Calu3 (cell line): ENCODE results near the gene SH3BP4. TPM values are rescaled to one million over a fixed set of nuclear protein-coding genes. Genes with fewer than 3 reads are reported as not detected.
A peak's percentile ranks its signal among the peaks of the same experiment; 100 is the strongest.
"Not testable (repeated sequence)": the region's sequence is repeated elsewhere in the genome, so short reads cannot be mapped to it uniquely, and the experiment has no call there.

Experiments used
- BruUV-seq: library from RNA; stranded (reverse); fragments of 400-500 nt; replicated peaks from 2 replicates; lab custom pipeline; 2021; lab: Mats Ljungman, UMichigan
- CTCF ChIA-PET: fragments of 300-600 bp; sonication (Branson Sonifier 250); formaldehyde crosslinking; loops from one replicate; lab custom pipeline; 2022; ENCODE audit warnings: antibody characterized with exemption; lab: Charles Lee
- DNase-seq: peaks from one replicate; pipeline ENCODE4 v3.0.0; 2022
- H3K27ac Mint-ChIP-seq: one replicate; pipeline ENCODE4 v1.8.0; 2022; ENCODE audit warnings: mixed read lengths; ENCODE audit not compliant: unreplicated experiment
- H3K27me3 Mint-ChIP-seq: one replicate; pipeline ENCODE4 v1.8.0; 2022; ENCODE audit warnings: mixed read lengths; ENCODE audit not compliant: unreplicated experiment
- H3K36me3 Mint-ChIP-seq: one replicate; pipeline ENCODE4 v1.8.0; 2022; ENCODE audit warnings: mild to moderate bottlenecking, moderate library complexity, mixed read lengths; ENCODE audit not compliant: insufficient read depth, unreplicated experiment
- H3K4me1 Mint-ChIP-seq: one replicate; pipeline ENCODE4 v1.8.0; 2022; ENCODE audit warnings: mild to moderate bottlenecking, low read depth, mixed read lengths; ENCODE audit not compliant: unreplicated experiment
- H3K4me3 Mint-ChIP-seq: one replicate; pipeline ENCODE4 v1.8.0; 2022; ENCODE audit warnings: mild to moderate bottlenecking, low read depth, moderate library complexity, mixed read lengths; ENCODE audit not compliant: unreplicated experiment
- H3K9me3 Mint-ChIP-seq: one replicate; pipeline ENCODE4 v1.8.0; 2022; ENCODE audit warnings: low read depth, mixed read lengths; ENCODE audit not compliant: unreplicated experiment
- intact Hi-C: fragments of 100-400 bp; cut with micrococcal nuclease; formaldehyde crosslinking; loops from one replicate; pipeline ENCODE4 v1.10.0; 2022; ENCODE audit not compliant: unreplicated experiment
- total RNA-seq: library from RNA; stranded (reverse); gene quantifications from 2 replicates; pipeline ENCODE4 v1.2.3, GENCODE V29; 2022
- TF ChIP-seq, protein P1 (sequence below): fragments of 200-600 bp; IDR thresholded peaks from one replicate; pipeline ENCODE4 v1.8.0; 2022; ENCODE audit warnings: antibody characterized with exemption; ENCODE audit not compliant: unreplicated experiment

SH3BP4 gene
- total RNA-seq, 1 experiment from 2014 or later: 36.9 TPM

DNA sequence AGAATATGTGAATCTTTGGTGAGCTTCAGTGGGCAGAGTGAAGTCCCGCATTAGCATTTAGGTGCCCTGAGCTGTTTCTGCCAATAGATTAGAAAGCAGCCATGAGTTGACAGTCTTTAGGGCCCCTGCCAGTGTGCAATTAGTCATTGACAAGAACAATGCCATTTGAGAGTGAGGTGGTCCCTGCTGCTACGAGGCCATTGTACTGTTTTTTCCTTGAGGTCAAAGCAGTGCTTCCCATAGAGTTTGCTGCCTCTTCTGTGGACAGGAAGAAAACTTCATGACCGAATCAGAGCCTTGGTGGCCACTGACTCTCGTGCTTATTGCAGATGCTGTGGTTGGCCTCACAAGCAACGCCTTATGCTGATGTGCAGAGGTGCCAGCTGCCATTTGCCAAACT is 102.7 kb downstream of the SH3BP4 start:
- Mint-ChIP-seq H3K27ac (no peak overlapping the region), H3K4me1 (peaks cover 34% of the 10 kb centered on the region), H3K27me3 (peaks cover 8% of the 10 kb centered on the region), H3K36me3 (peaks cover 20% of the 10 kb centered on the region), H3K9me3 (no peaks in the 10 kb centered on the region), H3K4me3 (no peak overlapping the region)
- CTCF ChIA-PET: no interaction called here
- TF ChIP-seq, protein P1, sequence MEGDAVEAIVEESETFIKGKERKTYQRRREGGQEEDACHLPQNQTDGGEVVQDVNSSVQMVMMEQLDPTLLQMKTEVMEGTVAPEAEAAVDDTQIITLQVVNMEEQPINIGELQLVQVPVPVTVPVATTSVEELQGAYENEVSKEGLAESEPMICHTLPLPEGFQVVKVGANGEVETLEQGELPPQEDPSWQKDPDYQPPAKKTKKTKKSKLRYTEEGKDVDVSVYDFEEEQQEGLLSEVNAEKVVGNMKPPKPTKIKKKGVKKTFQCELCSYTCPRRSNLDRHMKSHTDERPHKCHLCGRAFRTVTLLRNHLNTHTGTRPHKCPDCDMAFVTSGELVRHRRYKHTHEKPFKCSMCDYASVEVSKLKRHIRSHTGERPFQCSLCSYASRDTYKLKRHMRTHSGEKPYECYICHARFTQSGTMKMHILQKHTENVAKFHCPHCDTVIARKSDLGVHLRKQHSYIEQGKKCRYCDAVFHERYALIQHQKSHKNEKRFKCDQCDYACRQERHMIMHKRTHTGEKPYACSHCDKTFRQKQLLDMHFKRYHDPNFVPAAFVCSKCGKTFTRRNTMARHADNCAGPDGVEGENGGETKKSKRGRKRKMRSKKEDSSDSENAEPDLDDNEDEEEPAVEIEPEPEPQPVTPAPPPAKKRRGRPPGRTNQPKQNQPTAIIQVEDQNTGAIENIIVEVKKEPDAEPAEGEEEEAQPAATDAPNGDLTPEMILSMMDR: no peak
- no TSS peak for BruUV-seq
- intact Hi-C loops: loop anchor here (5.0 kb wide), 2 partner anchors 77 to 172 kb away; no protein-coding TSS in a partner anchor
- DNase-seq: no peak

DNA sequence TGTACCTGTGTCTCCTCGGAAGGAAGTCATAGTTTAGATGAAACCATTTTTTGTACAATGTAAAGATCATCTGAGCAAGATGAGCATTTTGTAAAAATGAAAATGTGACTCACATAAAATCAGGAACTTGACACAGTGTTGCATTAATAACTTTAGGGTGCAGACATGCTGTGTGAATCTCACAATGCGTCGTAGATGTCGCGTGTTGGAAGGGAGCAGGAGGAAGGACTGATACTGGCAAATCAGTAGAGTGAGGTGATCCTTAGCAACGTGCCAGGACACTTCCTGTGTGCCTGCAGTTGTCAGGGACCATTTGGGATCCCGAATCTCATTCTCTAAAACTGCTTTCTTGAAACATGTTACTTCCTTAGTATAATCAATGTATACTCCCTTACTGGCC is 103.1 kb downstream of the SH3BP4 start:
- H3K4me1 Mint-ChIP-seq: peaks cover 34% of the 10 kb centered on the region
- H3K9me3 Mint-ChIP-seq: no peaks in the 10 kb centered on the region
- H3K4me3 Mint-ChIP-seq: no peak overlapping the region
- peaks cover 19% of the 10 kb centered on the region for H3K36me3 Mint-ChIP-seq
- peaks cover 8% of the 10 kb centered on the region for H3K27me3 Mint-ChIP-seq
- BruUV-seq: TSS peak; percentile 23
- TF ChIP-seq, protein P1: no peak
- intact Hi-C loops: loop anchor here (5.0 kb wide), 2 partner anchors 78 to 173 kb away; no protein-coding TSS in a partner anchor
- CTCF ChIA-PET: no interaction called here
- DNase-seq: no peak
- no peak overlapping the region for H3K27ac Mint-ChIP-seq

DNA sequence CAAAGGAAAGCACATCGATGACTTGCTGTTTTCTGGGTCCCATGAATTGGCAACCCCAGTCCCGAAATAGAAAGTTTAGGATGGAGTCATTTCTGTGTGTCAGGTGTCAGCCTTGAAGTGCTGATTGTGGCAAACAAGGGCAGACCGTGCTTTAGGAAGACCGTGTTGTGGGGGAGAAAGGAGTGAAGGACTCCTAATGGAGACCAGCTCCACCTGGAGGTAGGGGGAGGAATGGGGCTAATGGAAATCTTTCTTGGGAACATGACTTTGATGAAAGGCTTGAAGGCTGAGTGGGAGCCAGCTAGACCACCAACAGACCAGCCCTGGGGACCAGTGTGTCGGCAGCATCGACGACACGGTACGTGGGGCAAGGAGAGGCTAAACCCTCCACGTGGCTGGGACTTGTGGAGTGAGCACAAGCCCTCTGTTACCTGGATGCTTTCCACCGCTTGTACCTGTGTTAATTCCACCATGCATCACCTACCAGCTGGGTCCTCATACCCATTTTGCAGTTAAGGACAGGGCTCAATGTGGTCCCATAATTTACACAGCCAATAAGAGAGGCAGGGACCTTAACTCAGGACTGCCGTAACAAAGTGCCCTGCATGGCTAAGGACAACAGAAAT is 104.2 kb downstream of the SH3BP4 start:
- intact Hi-C loops: no loop called here
- CTCF ChIA-PET: interaction anchor here (0.9 to 1.0 kb wide), 3 partner anchors 48 to 79 kb away, joined by 3 read pairs; no protein-coding TSS in a partner anchor
- peak overlapping the region; percentile 13 for H3K27ac Mint-ChIP-seq

DNA sequence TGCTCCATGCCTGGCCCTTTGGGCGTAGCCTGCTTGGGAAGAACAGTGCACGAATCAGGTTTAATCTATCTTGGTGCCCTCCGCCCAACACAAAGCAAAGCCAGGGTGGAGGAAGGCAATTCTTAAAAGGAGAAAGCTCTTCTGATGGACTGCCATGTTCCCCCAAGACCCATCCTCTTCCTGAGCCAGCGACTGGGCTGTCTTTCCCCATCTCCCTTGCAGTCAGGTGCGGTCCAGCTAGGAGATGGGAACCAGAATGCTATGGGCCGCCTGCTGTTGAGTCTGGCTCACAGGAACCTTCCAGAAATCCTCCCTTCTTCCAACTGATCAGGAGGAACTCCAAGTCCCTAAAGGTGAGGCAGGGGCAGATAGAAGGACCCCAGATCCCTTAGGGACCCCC is 105.0 kb downstream of the SH3BP4 start:
- no TSS peak for BruUV-seq
- CTCF ChIA-PET: interaction anchor here (0.9 kb wide), 1 partner anchor 80 kb away, joined by 3 read pairs; no protein-coding TSS in a partner anchor
- Mint-ChIP-seq H3K27ac (no peak overlapping the region), H3K9me3 (no peaks in the 10 kb centered on the region), H3K36me3 (peaks cover under 1% of the 10 kb centered on the region), H3K27me3 (peaks cover 14% of the 10 kb centered on the region), H3K4me3 (no peak overlapping the region), H3K4me1 (peaks cover 18% of the 10 kb centered on the region)
- intact Hi-C loops: no loop called here
- TF ChIP-seq, protein P1: no peak
- no peak for DNase-seq

More for the DNA sequence above, 104.2 kb downstream of the SH3BP4 start:
- TF ChIP-seq, protein P1: peak; percentile 78
- DNase-seq: peak; percentile 63
- Mint-ChIP-seq H3K4me3 (no peak overlapping the region), H3K9me3 (no peaks in the 10 kb centered on the region), H3K4me1 (peaks cover 25% of the 10 kb centered on the region), H3K27me3 (peaks cover 8% of the 10 kb centered on the region), H3K36me3 (peaks cover 8% of the 10 kb centered on the region)
- no TSS peak for BruUV-seq

DNA sequence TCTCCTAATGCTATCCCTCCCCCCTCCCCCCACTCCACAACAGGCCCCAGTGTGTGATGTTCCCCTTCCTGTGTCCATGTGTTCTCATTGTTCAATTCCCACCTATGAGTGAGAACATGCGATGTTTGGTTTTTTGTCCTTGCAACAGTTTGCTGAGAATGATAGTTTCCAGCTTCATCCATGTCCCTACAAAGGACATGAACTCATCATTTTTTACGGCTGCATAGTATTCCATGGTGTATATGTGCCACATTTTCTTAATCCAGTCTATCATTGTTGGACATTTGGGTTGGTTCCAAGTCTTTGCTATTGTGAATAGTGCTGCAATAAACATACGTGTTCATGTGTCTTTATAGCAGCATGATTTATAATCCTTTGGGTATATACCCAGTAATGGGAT is 105.8 kb downstream of the SH3BP4 start:
- intact Hi-C loops, BruUV-seq, CTCF ChIA-PET, H3K9me3 Mint-ChIP-seq, H3K4me1 Mint-ChIP-seq, H3K36me3 Mint-ChIP-seq, DNase-seq, H3K27ac Mint-ChIP-seq, H3K4me3 Mint-ChIP-seq: not testable (repeated sequence)
- H3K27me3 Mint-ChIP-seq: peaks cover 23% of the 10 kb centered on the region
